GM21381 (cell line): ENCODE measurements around the gene NUDT3.
"Not testable (repeated sequence)": the region's sequence is repeated elsewhere in the genome, so short reads cannot be mapped to it uniquely, and the experiment has no call there.

Experiments used
- ATAC-seq: cut with Tn5 transposase; IDR thresholded peaks from one replicate; pipeline ENCODE4 v1.9.1; 2021; ENCODE audit warnings: mild to moderate bottlenecking, moderate library complexity; ENCODE audit not compliant: unreplicated experiment

Gene NUDT3

GRCh38 chr6:34392497-34393190 lies at the start of gene NUDT3:
TSS of gene NUDT3 (minus strand) at chr6:34392669. CDS start at chr6:34392362, 307 bp downstream.
- peak; percentile 86 for ATAC-seq

DNA sequence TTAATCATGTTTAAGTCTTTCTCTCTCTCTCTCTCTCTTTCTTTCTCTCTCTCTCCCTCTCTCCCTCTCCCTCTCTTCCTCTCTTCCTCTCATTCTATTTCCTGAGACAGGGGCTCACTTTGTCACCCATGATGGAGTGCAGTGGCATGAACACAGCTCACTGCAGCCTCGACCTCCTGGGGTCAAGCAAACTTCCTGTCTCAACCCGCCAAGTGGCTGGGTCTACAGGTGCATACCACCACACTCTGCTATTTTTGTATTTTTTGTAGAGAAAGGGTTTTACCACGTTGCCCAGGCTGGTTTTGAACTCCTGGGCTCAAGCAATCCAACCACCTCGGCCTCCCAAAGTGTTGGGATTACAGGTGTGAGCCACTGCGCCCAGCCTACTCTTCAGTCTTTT lies 49.1 kb upstream of the NUDT3 start:
- ATAC-seq, result no peak

GRCh38 chr6:34439442-34439841 lies 47.0 kb upstream of the NUDT3 start:
- no peak for ATAC-seq

GRCh38 chr6:34438705-34439104 lies 46.2 kb upstream of the NUDT3 start:
- no peak for ATAC-seq

DNA sequence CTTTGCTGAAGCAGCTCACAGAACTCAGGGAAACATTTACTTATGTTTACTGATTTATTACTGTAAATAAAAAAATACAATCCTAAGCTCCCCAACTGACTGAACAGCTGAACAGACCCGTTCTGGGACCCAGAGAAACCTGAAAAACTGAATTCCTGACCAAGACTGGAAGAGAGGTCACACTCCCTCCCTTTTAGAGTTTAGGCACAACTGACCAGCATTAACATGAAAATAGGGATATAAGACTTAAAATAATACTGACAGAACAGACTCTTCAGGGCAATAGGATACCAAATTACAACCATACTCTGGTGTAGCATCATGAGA lies 45.1 kb upstream of the NUDT3 start:
- no peak for ATAC-seq

GRCh38 chr6:34436803-34437643 lies 44.6 kb upstream of the NUDT3 start:
- no peak for ATAC-seq

- ATAC-seq, result no peak
Measured at GRCh38 chr6:34435916-34436315, 43.4 kb upstream of the NUDT3 start.

DNA sequence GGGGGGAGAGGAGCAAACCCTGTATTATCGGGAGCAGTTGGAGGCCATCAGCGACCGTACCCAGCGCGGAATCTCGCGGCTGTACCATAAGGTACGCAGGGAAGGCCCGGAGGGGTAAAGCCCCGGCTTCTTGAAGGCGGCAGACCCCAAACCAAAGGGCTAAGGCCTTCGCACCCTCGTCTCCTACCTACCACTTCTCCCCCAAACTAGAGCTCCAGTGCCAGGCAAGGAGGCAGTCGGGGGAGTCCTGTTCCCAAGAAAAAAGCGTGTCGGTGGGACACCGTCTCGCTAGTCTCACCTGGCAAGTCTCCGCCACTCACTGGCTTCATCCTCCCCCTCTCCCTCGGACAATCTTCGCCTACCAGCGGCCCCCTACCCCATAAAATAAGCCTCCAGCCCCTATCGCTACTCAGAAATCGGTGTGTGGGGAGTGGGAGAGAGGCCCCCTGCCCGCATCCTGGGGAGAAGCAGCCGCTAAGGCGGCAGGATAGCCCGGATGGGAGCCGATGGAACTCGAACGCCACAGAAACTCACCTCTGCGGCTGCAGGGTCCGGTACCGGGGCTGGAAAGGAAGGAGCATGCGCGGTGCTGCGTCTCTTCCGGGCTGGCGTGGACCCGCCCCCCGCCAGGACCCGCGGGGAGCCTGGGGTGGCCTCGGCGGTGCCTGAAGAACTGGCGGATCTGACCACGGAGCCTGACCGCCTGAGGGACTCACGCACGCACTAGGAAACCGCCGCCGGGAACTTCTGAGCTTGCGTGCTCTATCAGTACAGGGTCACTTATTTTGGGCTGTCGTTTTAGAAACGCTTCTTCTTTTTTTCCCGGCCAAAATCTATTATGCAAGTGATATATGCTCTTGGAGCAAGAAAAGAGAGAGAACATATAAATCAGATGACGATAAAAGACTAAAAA lies 33.3 kb upstream of the NUDT3 start, which contains the start of gene RPS10:
RPS10 (minus strand) TSS at position 572 of the 913 bp plus-strand sequence. CDS start 848 bp downstream, outside the sequence.
- peak; percentile 87 for ATAC-seq

DNA sequence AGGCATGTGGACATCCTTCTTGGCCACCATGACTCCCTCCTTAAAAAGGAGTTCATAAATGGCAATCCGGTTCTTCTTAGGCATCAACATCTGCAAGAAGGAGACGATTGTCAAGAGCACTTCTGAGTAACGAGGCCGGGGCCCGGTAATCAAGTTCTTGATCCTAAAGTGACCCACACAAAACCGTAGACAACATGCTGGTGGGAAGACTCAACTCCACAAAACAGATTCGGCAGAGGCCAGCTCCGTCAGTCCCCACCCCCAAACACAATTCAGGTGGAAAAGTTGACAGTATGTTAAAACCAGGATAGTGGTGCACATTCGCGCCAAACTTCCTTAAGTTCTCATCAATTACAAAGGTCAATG lies 32.6 kb upstream of the NUDT3 start:
- no peak for ATAC-seq

DNA sequence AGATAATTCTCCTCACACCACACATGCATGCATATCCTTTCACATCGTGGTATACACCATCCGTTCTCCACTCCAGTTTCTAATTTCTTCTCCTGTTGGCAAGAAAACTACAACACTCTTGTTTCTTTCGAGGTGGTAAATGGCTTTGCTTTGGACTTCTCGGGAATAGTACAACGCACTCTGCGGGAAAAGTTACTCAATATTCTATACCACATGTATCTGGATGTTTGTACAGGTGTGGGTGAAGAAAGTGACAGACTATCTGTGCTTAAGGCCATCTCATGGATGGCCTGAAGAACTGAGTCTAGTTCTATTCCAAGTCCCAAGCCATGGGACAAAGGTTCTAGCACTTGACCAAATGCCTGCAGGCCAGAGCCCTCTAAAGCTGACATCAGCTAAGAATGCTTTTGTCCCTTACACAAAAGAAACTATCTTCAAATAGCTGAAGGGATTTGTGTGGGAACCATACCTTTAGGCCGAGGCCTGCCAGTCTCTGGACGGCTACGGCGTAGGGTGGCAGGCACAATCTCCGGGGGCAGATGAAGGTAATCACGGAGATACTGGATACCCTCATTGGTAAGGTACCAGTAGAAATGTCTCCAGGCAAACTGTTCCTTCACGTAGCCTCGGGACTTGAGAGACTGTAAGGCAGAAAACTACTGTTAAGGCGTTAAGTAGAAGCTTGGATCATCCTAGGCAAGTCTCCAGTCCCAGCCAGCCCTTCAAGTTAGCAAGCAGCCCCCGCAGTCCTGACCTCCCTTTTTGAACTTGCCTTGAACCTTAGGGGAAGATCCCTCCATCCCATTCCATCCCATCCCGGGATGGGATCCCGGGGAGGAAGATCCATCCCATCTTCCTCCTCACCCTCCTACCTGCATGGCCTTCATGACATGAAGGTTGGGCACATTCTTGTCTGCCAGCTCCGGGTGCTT lies 32.0 kb upstream of the NUDT3 start:
- ATAC-seq, result no peak

DNA sequence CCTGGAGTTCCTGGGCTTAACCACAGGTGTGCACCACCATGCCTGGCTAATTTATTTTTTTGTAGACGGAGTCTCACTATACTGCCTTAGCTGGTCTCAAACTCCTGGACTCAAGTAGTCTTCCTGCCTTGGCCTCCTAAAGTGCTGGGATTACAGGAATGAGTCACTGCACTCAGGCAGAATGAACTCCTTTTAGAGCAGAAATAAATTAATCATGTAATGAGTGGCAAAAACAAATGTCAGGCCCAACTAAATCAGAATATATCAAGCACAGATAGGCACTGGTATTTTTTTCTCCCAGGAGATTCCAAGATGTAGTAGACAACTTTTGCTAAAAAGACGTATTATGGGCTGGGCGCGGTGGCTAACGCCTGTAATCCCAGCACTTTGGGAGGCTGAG lies 30.8 kb upstream of the NUDT3 start:
- no peak for ATAC-seq

DNA sequence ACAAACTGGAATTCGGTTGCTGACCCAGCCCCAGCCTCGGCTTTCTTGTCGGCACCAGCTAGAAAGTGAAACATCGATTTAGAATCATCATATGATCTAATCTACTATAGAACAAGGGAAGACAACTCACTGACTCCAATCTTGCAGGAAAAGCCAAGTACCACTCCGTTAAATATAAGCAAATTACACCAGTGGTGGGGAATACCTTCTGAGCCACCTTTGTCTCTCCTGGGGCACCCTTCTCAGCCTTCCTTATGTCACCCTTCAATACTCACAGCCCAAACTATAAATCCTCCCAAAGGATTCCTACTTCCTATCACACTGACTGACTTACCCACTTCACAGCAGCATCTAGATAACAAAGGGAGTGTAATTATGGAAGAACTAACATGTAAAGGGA lies 25.9 kb upstream of the NUDT3 start:
- no peak for ATAC-seq

GRCh38 chr6:34416877-34417371 lies 24.5 kb upstream of the NUDT3 start:
- ATAC-seq, result no peak

DNA sequence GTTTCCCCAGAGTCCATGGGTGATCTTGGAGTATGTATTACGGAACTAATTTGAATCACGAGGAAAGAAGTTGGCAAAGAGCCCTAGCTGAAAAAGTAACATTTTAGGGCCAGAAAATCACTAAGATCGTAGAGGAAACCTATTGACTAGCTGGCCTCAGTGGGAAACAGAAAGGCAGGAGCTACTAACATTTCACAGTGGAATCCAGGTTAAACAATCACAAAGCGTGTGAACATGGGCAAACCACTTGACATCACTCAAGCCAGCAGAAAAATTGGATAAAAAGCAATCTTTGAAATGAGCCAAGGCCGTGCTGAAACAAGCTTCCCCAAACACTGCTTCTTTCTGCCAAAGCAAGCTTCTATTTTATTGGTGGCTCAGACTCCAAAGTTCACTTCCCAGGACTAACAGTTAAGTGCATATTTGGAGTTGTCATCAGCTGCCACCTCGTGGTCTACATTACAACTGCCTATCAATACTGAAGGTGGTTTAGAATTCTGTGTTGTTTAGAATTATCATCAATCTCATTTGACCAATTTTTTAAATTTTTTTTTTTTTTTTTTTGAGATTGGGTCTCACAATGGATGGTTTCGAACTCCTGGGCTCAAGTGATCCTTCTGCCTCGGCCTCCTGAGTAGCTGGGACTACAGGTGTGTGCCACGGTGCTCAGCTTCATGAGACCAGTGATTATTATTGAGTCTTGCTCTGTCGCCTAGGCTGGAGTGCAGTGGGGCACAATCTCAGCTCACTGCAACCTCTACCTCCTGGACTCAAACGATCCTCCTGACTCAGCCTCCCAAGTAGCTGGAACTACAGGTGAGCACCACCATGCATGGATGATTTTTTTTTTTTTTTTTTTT lies 22.8 kb upstream of the NUDT3 start:
- ATAC-seq, result no peak

- no peak for ATAC-seq
Measured at GRCh38 chr6:34412643-34413214, 20.3 kb upstream of the NUDT3 start.

DNA sequence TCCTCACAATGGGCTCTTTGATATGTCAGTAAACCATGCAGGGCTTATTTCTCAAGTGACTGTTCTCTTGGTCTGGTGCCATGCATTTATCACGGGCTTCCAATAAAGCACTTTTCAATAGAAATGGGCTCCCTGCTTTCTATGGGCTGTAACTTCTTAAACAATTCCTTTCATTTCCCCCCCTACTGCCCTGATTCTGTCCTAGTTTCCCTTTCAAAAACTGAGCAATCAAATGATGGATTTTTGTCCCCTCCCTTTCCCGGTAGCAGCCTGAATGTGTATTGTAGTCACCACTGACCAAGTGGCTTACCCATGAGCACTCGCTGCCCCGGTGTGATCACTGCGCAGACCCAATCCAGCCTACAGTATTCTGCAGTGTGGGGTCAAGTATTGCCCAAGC lies 19.5 kb upstream of the NUDT3 start:
- ATAC-seq, result no peak

DNA sequence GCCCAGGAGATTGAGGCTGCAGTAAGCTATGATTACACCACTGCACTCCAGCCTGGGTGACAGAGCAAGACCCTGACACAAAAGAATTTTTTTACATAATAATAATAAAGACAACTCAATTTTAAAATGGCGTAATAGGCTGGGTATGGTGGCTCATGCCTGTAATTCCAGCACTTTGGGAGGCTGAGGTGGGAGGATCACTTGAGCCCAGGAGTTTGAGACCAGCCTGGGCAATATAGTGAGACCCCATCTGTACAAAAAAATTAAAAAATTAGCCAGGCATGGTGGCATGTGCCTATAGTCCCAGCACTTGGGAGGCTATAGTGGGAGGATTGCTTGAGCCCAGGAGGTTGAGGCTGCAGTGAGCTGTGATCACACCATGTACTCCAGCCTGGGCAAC lies 15.4 kb upstream of the NUDT3 start:
- not testable (repeated sequence) for ATAC-seq

DNA sequence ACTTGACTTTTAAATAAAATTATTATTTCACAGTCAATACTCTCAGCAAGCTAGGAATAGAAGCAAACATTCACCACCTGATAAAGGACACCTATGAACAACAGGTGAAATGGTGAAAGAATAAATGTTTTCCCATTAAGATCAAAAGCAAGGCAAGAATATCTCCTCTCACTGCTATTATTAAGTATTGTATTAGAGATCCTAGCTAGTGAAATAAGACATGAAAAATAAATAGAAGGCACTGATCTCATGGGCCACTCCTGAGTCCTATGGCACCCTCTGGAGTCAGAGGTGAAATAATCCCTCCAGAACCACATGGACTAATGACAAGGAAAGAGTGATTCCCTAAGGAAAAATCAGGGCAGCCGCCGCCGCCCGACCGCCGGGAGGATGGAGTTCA lies 4.0 kb upstream of the NUDT3 start:
- no peak for ATAC-seq

DNA sequence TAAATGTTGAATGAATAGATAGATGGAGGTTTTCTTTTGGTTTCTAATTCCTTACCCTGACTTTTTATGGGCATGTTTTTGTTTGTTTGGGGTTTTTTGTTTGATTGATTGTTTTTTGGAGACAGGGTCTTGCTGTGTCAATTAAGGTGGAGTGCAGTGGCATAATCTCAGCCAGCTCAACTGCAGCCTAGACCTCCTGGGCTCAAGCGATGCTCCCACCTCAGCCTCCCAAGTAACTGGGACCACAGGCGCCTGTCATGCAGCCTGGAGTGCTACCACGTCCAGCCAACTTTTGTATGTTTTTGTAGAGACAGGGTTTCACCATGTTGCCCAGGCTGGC lies 1.5 kb upstream of the NUDT3 start:
- ATAC-seq, result no peak
